HG03139 (cell line): Measurements from ENCODE around the gene LXN.
"Not testable (repeated sequence)": the region's sequence is repeated elsewhere in the genome, so short reads cannot be mapped to it uniquely, and the experiment has no call there.

ENCODE experiments used
- ATAC-seq: cut with Tn5 transposase; IDR thresholded peaks from one replicate; pipeline ENCODE4 v1.9.1; 2021; ENCODE audit not compliant: unreplicated experiment

LXN gene

GRCh38 chr3:158672215-158673176 is at the start of gene LXN:
Gene LXN (minus strand): TSS chr3:158672648. CDS start chr3:158672478, 170 bp downstream.
- peak; percentile 99 for ATAC-seq

- ATAC-seq, result no peak
These were observed 49.7 kb upstream of the LXN start for GRCh38 chr3:158722108-158722507.

- no peak for ATAC-seq
These were observed 46.2 kb upstream of the LXN start for GRCh38 chr3:158718490-158719170.

- no peak for ATAC-seq
These were observed 45.1 kb upstream of the LXN start for GRCh38 chr3:158717576-158717975.

- no peak for ATAC-seq
These were observed 40.6 kb upstream of the LXN start for GRCh38 chr3:158713094-158713499.

- ATAC-seq, result no peak
These were observed 40.0 kb upstream of the LXN start for GRCh38 chr3:158712443-158712842.

- no peak for ATAC-seq
These were observed 39.4 kb upstream of the LXN start for GRCh38 chr3:158711886-158712285.

GRCh38 chr3:158710601-158711000 is 38.2 kb upstream of the LXN start:
- no peak for ATAC-seq

- ATAC-seq, result no peak
These were observed 37.2 kb upstream of the LXN start for GRCh38 chr3:158709666-158710083.

- no peak for ATAC-seq
These were observed 31.1 kb upstream of the LXN start for GRCh38 chr3:158703566-158703965.

- ATAC-seq, result no peak
These were observed 30.5 kb upstream of the LXN start for GRCh38 chr3:158702815-158703481.

GRCh38 chr3:158701420-158702065 is 29.1 kb upstream of the LXN start:
- ATAC-seq, result no peak

- no peak for ATAC-seq
These were observed 28.1 kb upstream of the LXN start for GRCh38 chr3:158700559-158700958.

- ATAC-seq, result no peak
These were observed 24.2 kb upstream of the LXN start for GRCh38 chr3:158696618-158697017.

GRCh38 chr3:158693866-158694456 is 21.5 kb upstream of the LXN start:
- ATAC-seq, result not testable (repeated sequence)

GRCh38 chr3:158685159-158685558 is 12.7 kb upstream of the LXN start:
- ATAC-seq, result no peak

- no peak for ATAC-seq
These were observed 10.9 kb upstream of the LXN start for GRCh38 chr3:158683230-158683962.

- no peak for ATAC-seq
These were observed 8.4 kb upstream of the LXN start for GRCh38 chr3:158680861-158681260.

GRCh38 chr3:158679547-158680000 is 7.1 kb upstream of the LXN start:
- no peak for ATAC-seq

GRCh38 chr3:158678687-158679086 is 6.2 kb upstream of the LXN start:
- no peak for ATAC-seq
